Brain microvascular endothelial cell (primary cell): Measurements from ENCODE around the gene TTC23L.
"Not testable (repeated sequence)": the region's sequence is repeated elsewhere in the genome, so short reads cannot be mapped to it uniquely, and the experiment has no call there.

Experiments
- DNase-seq: peaks from one replicate; pipeline ENCODE4 v3.0.0-alpha.2; 2020
- H3K27ac ChIP-seq: fragments of 250-450 bp; sonication (Bioruptor Pico); 2 replicates; pipeline ENCODE4 v1.5.1; 2020; ENCODE audit warnings: mild to moderate bottlenecking, moderate library complexity
- H3K27me3 ChIP-seq: fragments of 250-450 bp; sonication (Bioruptor Pico); replicated peaks from 2 replicates; pipeline ENCODE4 v1.5.1; 2020; ENCODE audit warnings: mild to moderate bottlenecking
- H3K36me3 ChIP-seq: fragments of 250-450 bp; sonication (Bioruptor Pico); replicated peaks from 2 replicates; pipeline ENCODE4 v1.5.1; 2020; ENCODE audit warnings: mild to moderate bottlenecking
- H3K4me3 ChIP-seq: 2 replicates; pipeline ENCODE4 v1.5.1; 2011; ENCODE audit warnings: low read depth, mild to moderate bottlenecking, control low read depth, low read length, moderate library complexity
- CTCF ChIP-seq: IDR thresholded peaks from 2 replicates; pipeline ENCODE4 v1.5.1; 2011; ENCODE audit warnings: low read depth, mild to moderate bottlenecking, moderate library complexity, low read length, control low read depth, inconsistent platforms; ENCODE audit errors: missing control alignments
- in situ Hi-C: cut with HindIII; loops from 2 replicates; pipeline ENCODE4 v1.10.0; 2017; ENCODE audit warnings: low sequenced_read_pairs, low pct_ligation_motif_present

The TTC23L gene

GRCh38 chr5:34915856-34916192 lies 76.9 kb downstream of the TTC23L start:
- DNase-seq, result no peak
- H3K36me3 ChIP-seq, result peaks cover 12% of the 10 kb centered on the region
- TF ChIP-seq CTCF, result no peak
- H3K27ac ChIP-seq, result peak overlapping the region; percentile 79
- in situ Hi-C loops, result loop anchor here (25.0 kb wide), 1 partner anchor 429 kb away; no protein-coding TSS in a partner anchor
- peak overlapping the region; percentile 95 for H3K4me3 ChIP-seq
- H3K27me3 ChIP-seq, result no peaks in the 10 kb centered on the region

GRCh38 chr5:34916518-34916917 lies 77.6 kb downstream of the TTC23L start:
- peak overlapping the region; percentile 95 for H3K4me3 ChIP-seq
- H3K27me3 ChIP-seq, result no peaks in the 10 kb centered on the region
- no peak overlapping the region for H3K27ac ChIP-seq
- in situ Hi-C loops, result loop anchor here (25.0 kb wide), 1 partner anchor 429 kb away; no protein-coding TSS in a partner anchor
- TF ChIP-seq CTCF, result no peak
- DNase-seq, result no peak
- peaks cover 8% of the 10 kb centered on the region for H3K36me3 ChIP-seq

- H3K27me3 ChIP-seq, result no peaks in the 10 kb centered on the region
- in situ Hi-C loops, result loop anchor here (25.0 kb wide), 1 partner anchor 431 kb away; no protein-coding TSS in a partner anchor
- no peak for DNase-seq
- H3K4me3 ChIP-seq, result no peak overlapping the region
- no peak for TF ChIP-seq CTCF
- no peak overlapping the region for H3K27ac ChIP-seq
- H3K36me3 ChIP-seq, result peaks cover 13% of the 10 kb centered on the region
These were observed 79.1 kb downstream of the TTC23L start for GRCh38 chr5:34918025-34918424.

- Histone ChIP-seq H3K36me3 (peaks cover 16% of the 10 kb centered on the region), H3K27ac (no peak overlapping the region), H3K27me3 (no peaks in the 10 kb centered on the region), H3K4me3 (no peak overlapping the region)
- no peak for DNase-seq
- in situ Hi-C loops, result loop anchor here (25.0 kb wide), 1 partner anchor 432 kb away; no protein-coding TSS in a partner anchor
- peak; percentile 33 for TF ChIP-seq CTCF
These were observed 80.1 kb downstream of the TTC23L start for GRCh38 chr5:34919077-34919476.

- peaks cover 31% of the 10 kb centered on the region for H3K36me3 ChIP-seq
- not testable (repeated sequence) for H3K27ac ChIP-seq, DNase-seq, H3K27me3 ChIP-seq, H3K4me3 ChIP-seq
- in situ Hi-C loops, result loop anchor here (25.0 kb wide), 1 partner anchor 436 kb away; no protein-coding TSS in a partner anchor
These were observed 84.3 kb downstream of the TTC23L start for GRCh38 chr5:34923256-34923655.

GRCh38 chr5:34923694-34924461 lies 84.9 kb downstream of the TTC23L start:
- Histone ChIP-seq H3K4me3 (no peak overlapping the region), H3K27ac (no peak overlapping the region), H3K36me3 (peaks cover 31% of the 10 kb centered on the region), H3K27me3 (no peaks in the 10 kb centered on the region)
- in situ Hi-C loops, result loop anchor here (25.0 kb wide), 1 partner anchor 437 kb away; no protein-coding TSS in a partner anchor
- TF ChIP-seq CTCF, result no peak
- DNase-seq, result peak; percentile 87
